ENCODE data around the gene FAM240A. TPM values are rescaled to one million over a fixed set of nuclear protein-coding genes. Genes with fewer than 3 reads are reported as not detected.

FAM240A gene
- total RNA-seq, 1 donor from 2014 or later: not detected

Other genes starting within 250 kb of the FAM240A start
- gene CCR5, start 241.6 kb upstream of the FAM240A start, total RNA-seq: not detected in 2 replicates
- gene CCRL2, start 205.3 kb upstream of the FAM240A start, total RNA-seq: not detected in 2 replicates
- 0.33 and 0.53 TPM in 2 replicates for gene LTF, start 147.6 kb upstream of the FAM240A start, total RNA-seq
- not detected in 2 replicates for gene RTP3, start 114.5 kb upstream of the FAM240A start, total RNA-seq
- not detected in 2 replicates for gene LRRC2, start 46.2 kb upstream of the FAM240A start, total RNA-seq
- gene ALS2CL, start 81.2 kb downstream of the FAM240A start, total RNA-seq: 3.5 and 3.7 TPM in 2 replicates
- 0.50 and 0.53 TPM in 2 replicates for gene TMIE, start 88.9 kb downstream of the FAM240A start, total RNA-seq
- 1.9 TPM in 2 replicates for gene PRSS50, start 105.3 kb downstream of the FAM240A start, total RNA-seq